Glutamatergic neuron (in vitro differentiated cells): ENCODE measurements around the gene WDR74. TPM values are rescaled to one million over a fixed set of nuclear protein-coding genes. Genes with fewer than 3 reads are reported as not detected.

ENCODE experiments used
- DNase-seq: peaks from one replicate; pipeline ENCODE4 v3.0.0; 2022
- H3K27ac Mint-ChIP-seq: one replicate; pipeline ENCODE4 v1.8.0; 2020; ENCODE audit warnings: mild to moderate bottlenecking, mixed read lengths, inconsistent platforms; ENCODE audit not compliant: unreplicated experiment
- H3K27me3 Mint-ChIP-seq: one replicate; pipeline ENCODE4 v1.8.0; 2020; ENCODE audit warnings: mild to moderate bottlenecking, moderate library complexity, mixed read lengths, inconsistent platforms; ENCODE audit not compliant: unreplicated experiment
- H3K36me3 Mint-ChIP-seq: one replicate; pipeline ENCODE4 v1.8.0; 2020; ENCODE audit warnings: mild to moderate bottlenecking, mixed read lengths, inconsistent platforms; ENCODE audit not compliant: unreplicated experiment
- H3K4me1 Mint-ChIP-seq: one replicate; pipeline ENCODE4 v1.8.0; 2020; ENCODE audit warnings: mild to moderate bottlenecking, low read depth, mixed read lengths, inconsistent platforms; ENCODE audit not compliant: unreplicated experiment
- H3K4me3 Mint-ChIP-seq: one replicate; pipeline ENCODE4 v1.8.0; 2020; ENCODE audit warnings: mild to moderate bottlenecking, mixed read lengths, inconsistent platforms; ENCODE audit not compliant: unreplicated experiment
- H3K9me3 Mint-ChIP-seq: one replicate; pipeline ENCODE4 v1.8.0; 2020; ENCODE audit warnings: mild to moderate bottlenecking, moderate library complexity, mixed read lengths, inconsistent platforms; ENCODE audit not compliant: unreplicated experiment
- total RNA-seq: library from RNA; stranded (reverse); fragmentation: NEBNext Ultra II Directional; extraction: Animal tissue kit (Norgen Biotek cat#: 25700); gene quantifications from one replicate; pipeline ENCODE4 v1.2.1, GENCODE V29; 2021; ENCODE audit not compliant: unreplicated experiment
- TF ChIP-seq, protein P1 (sequence below): fragments of 200-600 bp; sonication (generic); IDR thresholded peaks from one replicate; pipeline ENCODE4 v1.5.0; 2021; ENCODE audit not compliant: partially characterized antibody, unreplicated experiment

Gene WDR74
- total RNA-seq, 1 donor from 2014 or later = 69.0 TPM

- TF ChIP-seq, protein P1, sequence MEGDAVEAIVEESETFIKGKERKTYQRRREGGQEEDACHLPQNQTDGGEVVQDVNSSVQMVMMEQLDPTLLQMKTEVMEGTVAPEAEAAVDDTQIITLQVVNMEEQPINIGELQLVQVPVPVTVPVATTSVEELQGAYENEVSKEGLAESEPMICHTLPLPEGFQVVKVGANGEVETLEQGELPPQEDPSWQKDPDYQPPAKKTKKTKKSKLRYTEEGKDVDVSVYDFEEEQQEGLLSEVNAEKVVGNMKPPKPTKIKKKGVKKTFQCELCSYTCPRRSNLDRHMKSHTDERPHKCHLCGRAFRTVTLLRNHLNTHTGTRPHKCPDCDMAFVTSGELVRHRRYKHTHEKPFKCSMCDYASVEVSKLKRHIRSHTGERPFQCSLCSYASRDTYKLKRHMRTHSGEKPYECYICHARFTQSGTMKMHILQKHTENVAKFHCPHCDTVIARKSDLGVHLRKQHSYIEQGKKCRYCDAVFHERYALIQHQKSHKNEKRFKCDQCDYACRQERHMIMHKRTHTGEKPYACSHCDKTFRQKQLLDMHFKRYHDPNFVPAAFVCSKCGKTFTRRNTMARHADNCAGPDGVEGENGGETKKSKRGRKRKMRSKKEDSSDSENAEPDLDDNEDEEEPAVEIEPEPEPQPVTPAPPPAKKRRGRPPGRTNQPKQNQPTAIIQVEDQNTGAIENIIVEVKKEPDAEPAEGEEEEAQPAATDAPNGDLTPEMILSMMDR = no peak
- peaks cover 11% of the 10 kb centered on the region for H3K9me3 Mint-ChIP-seq
- H3K4me1 Mint-ChIP-seq = peaks cover 14% of the 10 kb centered on the region
Observed at GRCh38 chr11:62805076-62805892, 34.1 kb downstream of the WDR74 start, which contains the start of gene NXF1. Gene NXF1 (minus strand): TSS chr11:62805440. CDS start chr11:62805356, 84 bp downstream.

GRCh38 chr11:62804310-62805075 lies 34.9 kb downstream of the WDR74 start:
- peak overlapping the region; percentile 95 for H3K27ac Mint-ChIP-seq
- peaks cover 14% of the 10 kb centered on the region for H3K4me1 Mint-ChIP-seq
- H3K27me3 Mint-ChIP-seq = peaks cover 7% of the 10 kb centered on the region
- TF ChIP-seq, protein P1 = no peak
- DNase-seq = no peak
- peaks cover 11% of the 10 kb centered on the region for H3K9me3 Mint-ChIP-seq
- no peaks in the 10 kb centered on the region for H3K36me3 Mint-ChIP-seq
- H3K4me3 Mint-ChIP-seq = peak overlapping the region; percentile 99

More at GRCh38 chr11:62805076-62805892, 34.1 kb downstream of the WDR74 start, which contains the start of gene NXF1:
- DNase-seq = peak; percentile 96
- Mint-ChIP-seq H3K36me3 (no peaks in the 10 kb centered on the region), H3K27me3 (peaks cover 7% of the 10 kb centered on the region), H3K4me3 (peak within 1 kb of the TSS; percentile 99), H3K27ac (peak within 1 kb of the TSS; percentile 97)

DNA sequence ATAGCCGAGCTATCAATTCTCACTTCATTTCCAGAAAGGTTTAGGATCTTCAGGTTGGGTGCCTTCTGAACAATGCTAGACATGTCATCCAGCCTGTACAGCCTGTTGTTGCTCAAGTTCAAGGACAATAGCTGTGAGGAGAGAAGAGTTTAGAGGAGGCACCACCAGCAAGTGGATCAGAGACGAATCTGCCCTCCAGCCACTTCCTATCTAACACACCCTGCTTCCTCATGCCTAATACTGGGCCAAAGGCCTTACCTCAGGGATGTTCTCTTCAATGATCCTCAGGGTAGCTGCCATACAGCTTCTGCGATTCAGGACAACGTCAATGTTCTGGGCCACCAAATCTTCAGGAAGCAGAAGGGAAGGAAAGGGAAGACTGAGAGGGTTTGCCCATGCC lies 38.3 kb downstream of the WDR74 start:
- H3K4me1 Mint-ChIP-seq = peaks cover 7% of the 10 kb centered on the region
- no peak overlapping the region for H3K4me3 Mint-ChIP-seq
- H3K27ac Mint-ChIP-seq = no peak overlapping the region
- DNase-seq = no peak
- H3K27me3 Mint-ChIP-seq = peaks cover 7% of the 10 kb centered on the region
- TF ChIP-seq, protein P1 = no peak
- peaks cover 5% of the 10 kb centered on the region for H3K9me3 Mint-ChIP-seq
- no peaks in the 10 kb centered on the region for H3K36me3 Mint-ChIP-seq

GRCh38 chr11:62799486-62799885 lies 39.9 kb downstream of the WDR74 start:
- Mint-ChIP-seq H3K4me3 (no peak overlapping the region), H3K27me3 (peaks cover 2% of the 10 kb centered on the region), H3K9me3 (peaks cover under 1% of the 10 kb centered on the region), H3K27ac (no peak overlapping the region), H3K4me1 (peaks cover 7% of the 10 kb centered on the region), H3K36me3 (no peaks in the 10 kb centered on the region)
- TF ChIP-seq, protein P1 = no peak
- no peak for DNase-seq
